ENCODE measurements around the gene ESRRA.

DNA sequence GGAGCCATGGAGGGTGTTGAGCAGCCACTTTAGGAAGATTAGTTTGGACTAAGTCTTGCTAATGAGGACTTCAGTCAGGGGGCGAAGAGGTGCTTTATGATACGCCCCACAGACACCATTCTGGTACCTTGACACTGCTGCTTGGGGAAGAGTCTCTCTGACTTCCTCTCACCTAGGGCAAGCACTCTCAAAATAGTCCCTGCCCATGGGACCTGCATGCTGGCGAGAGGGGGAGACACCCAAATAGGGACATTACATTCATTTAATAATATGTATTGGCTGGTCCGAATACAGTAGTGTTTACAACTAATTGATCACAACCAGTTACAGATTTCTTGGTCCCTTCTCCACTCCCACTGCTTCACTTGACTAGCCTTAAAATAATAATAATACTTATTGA, 9.6 kb upstream of the ESRRA start:
- TF ChIP-seq, protein P1, sequence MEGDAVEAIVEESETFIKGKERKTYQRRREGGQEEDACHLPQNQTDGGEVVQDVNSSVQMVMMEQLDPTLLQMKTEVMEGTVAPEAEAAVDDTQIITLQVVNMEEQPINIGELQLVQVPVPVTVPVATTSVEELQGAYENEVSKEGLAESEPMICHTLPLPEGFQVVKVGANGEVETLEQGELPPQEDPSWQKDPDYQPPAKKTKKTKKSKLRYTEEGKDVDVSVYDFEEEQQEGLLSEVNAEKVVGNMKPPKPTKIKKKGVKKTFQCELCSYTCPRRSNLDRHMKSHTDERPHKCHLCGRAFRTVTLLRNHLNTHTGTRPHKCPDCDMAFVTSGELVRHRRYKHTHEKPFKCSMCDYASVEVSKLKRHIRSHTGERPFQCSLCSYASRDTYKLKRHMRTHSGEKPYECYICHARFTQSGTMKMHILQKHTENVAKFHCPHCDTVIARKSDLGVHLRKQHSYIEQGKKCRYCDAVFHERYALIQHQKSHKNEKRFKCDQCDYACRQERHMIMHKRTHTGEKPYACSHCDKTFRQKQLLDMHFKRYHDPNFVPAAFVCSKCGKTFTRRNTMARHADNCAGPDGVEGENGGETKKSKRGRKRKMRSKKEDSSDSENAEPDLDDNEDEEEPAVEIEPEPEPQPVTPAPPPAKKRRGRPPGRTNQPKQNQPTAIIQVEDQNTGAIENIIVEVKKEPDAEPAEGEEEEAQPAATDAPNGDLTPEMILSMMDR (IDR thresholded peaks at IDR 0.05): no peak
- TF ChIP-seq POLR2AphosphoS5 (IDR thresholded peaks at IDR 0.05): no peak
- no peak for TF ChIP-seq POLR2A (IDR thresholded peaks at IDR 0.05)
